Natural killer cell (primary cell): ENCODE data around the gene PILRA. TPM values are rescaled to one million over a fixed set of nuclear protein-coding genes. Genes with fewer than 3 reads are reported as not detected.
A peak's percentile ranks its signal among the peaks of the same experiment; 100 is the strongest.
"Not testable (repeated sequence)": the region's sequence is repeated elsewhere in the genome, so short reads cannot be mapped to it uniquely, and the experiment has no call there.

ENCODE experiments used
- ATAC-seq, 3 donors: fragments of 150-1000 bp in 2 of 3; fragments of 200-7000 bp in 1 of 3; cut with Tn5 transposase; 1 replicate in 1 of 3; 2 replicates in 2 of 3; pipeline ENCODE4 v1.10.0; 2021; ENCODE audit warnings: mild to moderate bottlenecking in 2 of 3, moderate library complexity in 2 of 3
- DNase-seq, 2 donors: peaks; one replicate each; pipeline versions ENCODE4 v3.0.0 to v3.0.0-alpha.2; 2013 to 2021; ENCODE audit warnings: mixed read lengths in 1 of 2
- H3K27ac ChIP-seq: one replicate; pipeline ENCODE4 v1.5.1; 2013; ENCODE audit warnings: mild to moderate bottlenecking, low read length
- H3K27me3 ChIP-seq: one replicate; pipeline ENCODE4 v1.6.1; 2013; ENCODE audit warnings: low read length; ENCODE audit not compliant: control insufficient read depth, insufficient read depth
- H3K36me3 ChIP-seq: one replicate; pipeline ENCODE4 v1.6.1; 2013; ENCODE audit warnings: low read length; ENCODE audit not compliant: control insufficient read depth, insufficient read depth
- H3K4me1 ChIP-seq: one replicate; pipeline ENCODE4 v1.6.1; 2013; ENCODE audit warnings: low read length; ENCODE audit not compliant: control insufficient read depth, insufficient read depth
- H3K4me3 ChIP-seq: one replicate; pipeline ENCODE4 v1.5.1; 2013; ENCODE audit warnings: low read length
- H3K9me3 ChIP-seq: one replicate; pipeline ENCODE4 v1.6.1; 2013; ENCODE audit warnings: low read length; ENCODE audit not compliant: control insufficient read depth, insufficient read depth
- H3K27ac Mint-ChIP-seq, 2 donors: one replicate each; pipeline ENCODE4 v1.8.0; 2022; ENCODE audit warnings: mild to moderate bottlenecking in 2 of 2, mixed read lengths in 2 of 2, moderate library complexity in 1 of 2
- H3K27me3 Mint-ChIP-seq, 2 donors: one replicate each; pipeline ENCODE4 v1.8.0; 2022; ENCODE audit warnings: low read depth in 2 of 2, mixed read lengths in 2 of 2
- H3K36me3 Mint-ChIP-seq: one replicate; pipeline ENCODE4 v1.8.0; 2022; ENCODE audit warnings: mixed read lengths
- H3K4me1 Mint-ChIP-seq, 2 donors: one replicate each; pipeline ENCODE4 v1.8.0; 2022; ENCODE audit warnings: mixed read lengths in 2 of 2
- H3K4me3 Mint-ChIP-seq: one replicate; pipeline ENCODE4 v1.8.0; 2022; ENCODE audit warnings: mild to moderate bottlenecking, moderate library complexity, mixed read lengths
- H3K9me3 Mint-ChIP-seq, 2 donors: one replicate each; pipeline ENCODE4 v1.8.0; 2022; ENCODE audit warnings: mixed read lengths in 2 of 2
- CTCF ChIP-seq: fragments of 200-600 bp; IDR thresholded peaks from one replicate; pipeline ENCODE4 v1.8.0; 2022; ENCODE audit warnings: antibody characterized with exemption
- WGBS: methylation state at CpG from one replicate; pipeline ENCODE4 v1.1.7; 2013; ENCODE audit warnings: missing lambda C conversion rate; ENCODE audit not compliant: insufficient coverage; 5-methylcytosine and 5-hydroxymethylcytosine counted together
- intact Hi-C: fragments of 100-400 bp; cut with micrococcal nuclease; formaldehyde crosslinking; loops from one replicate; pipeline ENCODE4 v1.14.2; 2022
- total RNA-seq, 4 donors: library from RNA; stranded (reverse); fragments of 120-200 nt in 1 of 4; gene quantifications; one replicate each; pipeline versions ENCODE4 v1.2.3 to v1.2.4, GENCODE V29; 2013 to 2022

Gene PILRA
- total RNA-seq, 3 donors from 2014 or later (not counting 1 experiment from before 2014, with no cell fraction given) = 18.8 to 38.8 (median 29.4) TPM

GRCh38 chr7:100443096-100443840 lies 70.0 kb downstream of the PILRA start:
- Histone ChIP-seq H3K27me3 (no peaks in the 10 kb centered on the region), H3K4me1 (peaks cover 14% of the 10 kb centered on the region), H3K9me3 (no peaks in the 10 kb centered on the region), H3K4me3 (no peak overlapping the region), H3K36me3 (no peaks in the 10 kb centered on the region), H3K27ac (no peak overlapping the region)
- DNase-seq (no peak), ATAC-seq (no peak)
- Mint-ChIP-seq H3K9me3 (no peaks in the 10 kb centered on the region), H3K27me3 (no peaks in the 10 kb centered on the region), H3K4me3 (no peak overlapping the region), H3K4me1 (no peaks in the 10 kb centered on the region), H3K27ac (no peak overlapping the region), H3K36me3 (no peaks in the 10 kb centered on the region)
- WGBS = 92% methylated on average over 9 of the region's 9 CpGs
- TF ChIP-seq CTCF = no peak
- intact Hi-C loops = no loop called here

- H3K4me3 Mint-ChIP-seq = no peak overlapping the region
- intact Hi-C loops = no loop called here
- no peak overlapping the region for H3K27ac ChIP-seq
- no peak for TF ChIP-seq CTCF
- no peak for DNase-seq
- H3K9me3 ChIP-seq = no peaks in the 10 kb centered on the region
- H3K27ac Mint-ChIP-seq = no peak overlapping the region
- no peaks in the 10 kb centered on the region for H3K9me3 Mint-ChIP-seq
- peak in 1 of 3 donors; percentile 26 for ATAC-seq
- H3K27me3 ChIP-seq = no peaks in the 10 kb centered on the region
- H3K36me3 ChIP-seq = no peaks in the 10 kb centered on the region
- no peaks in the 10 kb centered on the region for H3K27me3 Mint-ChIP-seq
- H3K4me1 Mint-ChIP-seq = no peaks in the 10 kb centered on the region
- WGBS = 52% methylated on average over 14 of the region's 14 CpGs
- no peaks in the 10 kb centered on the region for H3K36me3 Mint-ChIP-seq
- peaks cover 14% of the 10 kb centered on the region for H3K4me1 ChIP-seq
- H3K4me3 ChIP-seq = no peak overlapping the region
These were observed 71.3 kb downstream of the PILRA start for GRCh38 chr7:100444311-100445278.

GRCh38 chr7:100446040-100446439 lies 72.8 kb downstream of the PILRA start:
- Mint-ChIP-seq H3K27me3 (no peaks in the 10 kb centered on the region), H3K36me3 (no peaks in the 10 kb centered on the region), H3K4me1 (peaks cover 0 to 10% of the 10 kb centered on the region in 2 donors), H3K9me3 (no peaks in the 10 kb centered on the region), H3K27ac (no peak overlapping the region), H3K4me3 (no peak overlapping the region)
- no peaks in the 10 kb centered on the region for H3K36me3 ChIP-seq
- no peak for DNase-seq
- H3K4me1 ChIP-seq = peaks cover 24% of the 10 kb centered on the region
- no peak overlapping the region for H3K27ac ChIP-seq
- intact Hi-C loops = no loop called here
- no peak for ATAC-seq
- no peaks in the 10 kb centered on the region for H3K27me3 ChIP-seq
- H3K9me3 ChIP-seq = no peaks in the 10 kb centered on the region
- 81% methylated on average over 2 of the region's 2 CpGs for WGBS
- no peak overlapping the region for H3K4me3 ChIP-seq
- TF ChIP-seq CTCF = no peak

- intact Hi-C loops, ATAC-seq, H3K27me3 Mint-ChIP-seq: not testable (repeated sequence)
These were observed 74.1 kb downstream of the PILRA start for GRCh38 chr7:100447363-100447762.

More at GRCh38 chr7:100447363-100447762, 74.1 kb downstream of the PILRA start:
- H3K27ac ChIP-seq, H3K4me3 ChIP-seq, H3K36me3 Mint-ChIP-seq, H3K36me3 ChIP-seq, H3K9me3 Mint-ChIP-seq, H3K27me3 ChIP-seq, H3K27ac Mint-ChIP-seq, H3K4me3 Mint-ChIP-seq, H3K9me3 ChIP-seq, DNase-seq: not testable (repeated sequence)
- peaks cover 24% of the 10 kb centered on the region for H3K4me1 ChIP-seq
- H3K4me1 Mint-ChIP-seq = peaks cover 0 to 11% of the 10 kb centered on the region in 2 donors
- 97% methylated on average over 8 of the region's 8 CpGs for WGBS
